ENCODE data around the gene HDAC6. TPM values are rescaled to one million over a fixed set of nuclear protein-coding genes. Genes with fewer than 3 reads are reported as not detected.

Gene HDAC6
- total RNA-seq, 2 donors from 2014 or later = 27.1 to 30.4 TPM

GRCh38 chrX:48823053-48823452 lies 21.2 kb downstream of the HDAC6 start:
- Histone ChIP-seq H3K27ac (no peak overlapping the region), H3K4me3 (no peak overlapping the region), H3K36me3 (no peaks in the 10 kb centered on the region), H3K9me3 (peaks cover 0 to 7% of the 10 kb centered on the region in 2 donors), H3K27me3 (no peaks in the 10 kb centered on the region), H3K4me1 (no peaks in the 10 kb centered on the region)
- no peak for DNase-seq (ENCODE audit: low spot score)
- TF ChIP-seq CTCF (IDR thresholded peaks at IDR 0.05) = no peak

GRCh38 chrX:48824066-48824465 lies 22.2 kb downstream of the HDAC6 start:
- DNase-seq (ENCODE audit: low spot score) = no peak
- no peak for TF ChIP-seq CTCF (IDR thresholded peaks at IDR 0.05)
- Histone ChIP-seq H3K9me3 (peaks cover 0 to 7% of the 10 kb centered on the region in 2 donors), H3K27me3 (no peaks in the 10 kb centered on the region), H3K4me1 (no peaks in the 10 kb centered on the region), H3K27ac (no peak overlapping the region), H3K36me3 (no peaks in the 10 kb centered on the region), H3K4me3 (no peak overlapping the region)

GRCh38 chrX:48826135-48826875 lies 24.4 kb downstream of the HDAC6 start, which contains the start of gene ERAS:
ERAS (plus strand) TSS chrX:48826513; CDS start chrX:48829124, 2,611 bp downstream.
- Histone ChIP-seq H3K27me3 (no peaks in the 10 kb centered on the region), H3K27ac (no peak within 1 kb of the TSS), H3K4me1 (no peaks in the 10 kb centered on the region), H3K36me3 (no peaks in the 10 kb centered on the region), H3K9me3 (peaks cover 0 to 7% of the 10 kb centered on the region in 2 donors), H3K4me3 (no peak within 1 kb of the TSS)
- no peak for TF ChIP-seq CTCF (IDR thresholded peaks at IDR 0.05)
- DNase-seq (ENCODE audit: low spot score) = no peak

- H3K27me3 ChIP-seq = no peaks in the 10 kb centered on the region
- H3K4me1 ChIP-seq = no peaks in the 10 kb centered on the region
- no peak overlapping the region for H3K4me3 ChIP-seq
- no peak for DNase-seq (ENCODE audit: low spot score)
- peaks cover 0 to 7% of the 10 kb centered on the region in 2 donors for H3K9me3 ChIP-seq
- H3K27ac ChIP-seq = no peak overlapping the region
- no peak for TF ChIP-seq CTCF (IDR thresholded peaks at IDR 0.05)
- H3K36me3 ChIP-seq = no peaks in the 10 kb centered on the region
Observed at GRCh38 chrX:48826876-48827653, 25.2 kb downstream of the HDAC6 start.

GRCh38 chrX:48827654-48827968 lies 25.7 kb downstream of the HDAC6 start:
- H3K27ac ChIP-seq = no peak overlapping the region
- no peaks in the 10 kb centered on the region for H3K36me3 ChIP-seq
- no peak for DNase-seq (ENCODE audit: low spot score)
- TF ChIP-seq CTCF (IDR thresholded peaks at IDR 0.05) = no peak
- H3K9me3 ChIP-seq = peaks cover 0 to 7% of the 10 kb centered on the region in 2 donors
- H3K4me3 ChIP-seq = no peak overlapping the region
- no peaks in the 10 kb centered on the region for H3K27me3 ChIP-seq
- H3K4me1 ChIP-seq = no peaks in the 10 kb centered on the region
